Measurements from ENCODE around the gene ANKIB1. TPM values are rescaled to one million over a fixed set of nuclear protein-coding genes. Genes with fewer than 3 reads are reported as not detected.

Gene ANKIB1
- total RNA-seq, 1 experiment from 2014 or later: 42.1 TPM

DNA sequence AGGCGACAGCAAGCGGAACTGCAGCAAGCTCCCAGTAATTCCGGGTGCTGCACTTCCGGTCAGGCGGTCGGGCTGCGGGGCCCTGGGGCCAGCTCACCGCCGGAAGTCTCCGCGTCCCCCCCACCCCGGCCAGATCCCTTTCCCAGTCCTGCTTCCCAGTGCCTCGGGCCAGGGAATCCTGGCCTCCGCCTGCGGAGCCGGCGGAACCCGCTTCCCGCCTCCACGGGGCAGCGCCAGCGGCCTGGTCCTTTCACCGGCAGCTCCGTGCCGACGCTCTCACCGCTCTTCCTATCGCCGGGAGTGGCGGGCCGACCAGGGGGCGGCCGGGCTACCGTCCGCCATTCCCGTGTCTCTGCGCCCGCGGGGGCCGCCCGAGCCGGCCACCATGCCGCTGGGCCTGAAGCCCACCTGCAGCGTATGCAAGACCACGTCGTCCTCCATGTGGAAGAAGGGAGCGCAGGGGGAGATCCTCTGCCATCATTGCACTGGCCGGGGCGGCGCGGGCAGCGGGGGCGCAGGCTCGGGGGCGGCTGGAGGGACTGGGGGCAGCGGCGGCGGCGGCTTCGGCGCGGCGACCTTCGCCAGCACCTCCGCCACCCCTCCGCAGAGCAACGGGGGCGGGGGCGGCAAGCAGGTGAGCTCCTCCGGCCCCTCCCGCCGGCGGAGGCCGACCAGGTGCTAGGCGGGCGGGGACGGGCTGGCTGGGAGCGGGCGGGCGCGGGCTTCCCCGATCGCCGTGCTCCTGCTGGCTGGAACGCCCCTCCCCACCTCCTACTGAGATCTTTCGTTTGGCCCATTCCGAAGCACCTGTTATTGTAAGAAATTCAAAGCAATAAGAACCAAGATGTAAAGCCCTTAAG, 201.8 kb downstream of the ANKIB1 start, which contains the start of gene GATAD1:
GATAD1 (plus strand) TSS at position 138 of the 860 bp plus-strand sequence; CDS start at position 386, 248 bp downstream.
- TF ChIP-seq, protein P1, sequence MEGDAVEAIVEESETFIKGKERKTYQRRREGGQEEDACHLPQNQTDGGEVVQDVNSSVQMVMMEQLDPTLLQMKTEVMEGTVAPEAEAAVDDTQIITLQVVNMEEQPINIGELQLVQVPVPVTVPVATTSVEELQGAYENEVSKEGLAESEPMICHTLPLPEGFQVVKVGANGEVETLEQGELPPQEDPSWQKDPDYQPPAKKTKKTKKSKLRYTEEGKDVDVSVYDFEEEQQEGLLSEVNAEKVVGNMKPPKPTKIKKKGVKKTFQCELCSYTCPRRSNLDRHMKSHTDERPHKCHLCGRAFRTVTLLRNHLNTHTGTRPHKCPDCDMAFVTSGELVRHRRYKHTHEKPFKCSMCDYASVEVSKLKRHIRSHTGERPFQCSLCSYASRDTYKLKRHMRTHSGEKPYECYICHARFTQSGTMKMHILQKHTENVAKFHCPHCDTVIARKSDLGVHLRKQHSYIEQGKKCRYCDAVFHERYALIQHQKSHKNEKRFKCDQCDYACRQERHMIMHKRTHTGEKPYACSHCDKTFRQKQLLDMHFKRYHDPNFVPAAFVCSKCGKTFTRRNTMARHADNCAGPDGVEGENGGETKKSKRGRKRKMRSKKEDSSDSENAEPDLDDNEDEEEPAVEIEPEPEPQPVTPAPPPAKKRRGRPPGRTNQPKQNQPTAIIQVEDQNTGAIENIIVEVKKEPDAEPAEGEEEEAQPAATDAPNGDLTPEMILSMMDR (conservative IDR thresholded peaks at IDR 0.05; ENCODE audit: low read depth, low read length): peak; percentile 92
- TF ChIP-seq EZH2 (IDR thresholded peaks at IDR 0.05; ENCODE audit: borderline replicate concordance, low read depth, low read length, poor library complexity, severe bottlenecking): no peak
- intact Hi-C loops (cut with micrococcal nuclease; ENCODE audit: unreplicated experiment): loop anchor here (1.0 to 5.0 kb wide), 4 partner anchors 23 to 565 kb away; partner anchors contain the start of genes CYP51A1, LRRD1 and MTERF1
- Histone ChIP-seq H3K27ac (ENCODE audit: low read depth, low read length, poor library complexity, severe bottlenecking) (peak within 1 kb of the TSS; percentile 93), H3K4me3 (ENCODE audit: low read depth, low read length, poor library complexity, severe bottlenecking) (peak within 1 kb of the TSS; percentile 94), H3K36me3 (ENCODE audit: insufficient read depth, low read length, poor library complexity, severe bottlenecking) (peaks cover 26% of the 10 kb centered on the region), H3K4me1 (ENCODE audit: insufficient read depth, low read length, poor library complexity, severe bottlenecking) (peaks cover 7% of the 10 kb centered on the region), H3K9me3 (ENCODE audit: low read depth, low read length, poor library complexity, severe bottlenecking) (no peaks in the 10 kb centered on the region), H3K27me3 (replicated peaks; ENCODE audit: insufficient read depth, low read depth, low read length, poor library complexity) (no peaks in the 10 kb centered on the region)
- BruUV-seq (replicated peaks): no TSS peak
- CTCF ChIA-PET: interaction anchor here (0.5 to 2.6 kb wide), 7 partner anchors 13 to 1594 kb away, joined by 3 to 20 read pairs (median 5); partner anchors contain the start of genes PEX1 and RBM48
- peak; percentile 91 for DNase-seq (ENCODE audit: low spot score)
- POLR2A ChIA-PET (ENCODE audit: low non-redundant PET): interaction anchor here (0.6 to 0.7 kb wide), 2 partner anchors 18 to 80 kb away, joined by 3 read pairs; no protein-coding TSS in a partner anchor

DNA sequence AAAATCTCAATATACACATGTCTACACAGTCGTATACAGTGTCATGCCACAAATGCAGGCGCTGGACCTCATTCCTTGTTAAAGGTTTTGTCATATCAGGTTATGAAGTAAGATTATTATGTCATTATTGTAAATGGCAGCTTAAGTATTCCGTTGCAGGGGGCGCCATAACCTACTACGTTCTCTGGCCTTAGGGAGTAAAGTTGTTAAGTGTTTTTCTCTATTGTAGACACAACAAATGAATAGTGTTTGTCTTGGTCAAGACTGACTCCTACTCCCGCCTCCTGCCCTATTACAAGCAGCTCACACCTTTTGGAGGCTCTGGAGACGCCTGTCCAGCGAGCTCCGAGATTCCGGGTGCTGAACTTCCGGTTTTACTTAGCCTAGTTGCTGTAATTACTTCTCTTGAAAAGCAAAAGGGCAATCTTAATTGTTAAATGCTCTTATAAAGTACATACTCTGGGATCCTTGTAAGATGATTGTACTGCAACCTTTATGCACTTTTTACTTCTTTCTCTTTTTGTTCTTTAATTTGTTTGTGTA, 202.5 kb downstream of the ANKIB1 start:
- Histone ChIP-seq H3K9me3 (ENCODE audit: low read depth, low read length, poor library complexity, severe bottlenecking) (no peaks in the 10 kb centered on the region), H3K4me3 (ENCODE audit: low read depth, low read length, poor library complexity, severe bottlenecking) (peak overlapping the region; percentile 94), H3K27me3 (replicated peaks; ENCODE audit: insufficient read depth, low read depth, low read length, poor library complexity) (no peaks in the 10 kb centered on the region), H3K36me3 (ENCODE audit: insufficient read depth, low read length, poor library complexity, severe bottlenecking) (peaks cover 29% of the 10 kb centered on the region), H3K27ac (ENCODE audit: low read depth, low read length, poor library complexity, severe bottlenecking) (peak overlapping the region; percentile 93), H3K4me1 (ENCODE audit: insufficient read depth, low read length, poor library complexity, severe bottlenecking) (peaks cover 7% of the 10 kb centered on the region)
- CTCF ChIA-PET: interaction anchor here (0.6 to 2.6 kb wide), 5 partner anchors 13 to 618 kb away, joined by 5 to 20 read pairs (median 5); partner anchors contain the start of genes PEX1 and RBM48
- TF ChIP-seq, protein P1 (conservative IDR thresholded peaks at IDR 0.05; ENCODE audit: low read depth, low read length): peak; percentile 62
- TF ChIP-seq EZH2 (IDR thresholded peaks at IDR 0.05; ENCODE audit: borderline replicate concordance, low read depth, low read length, poor library complexity, severe bottlenecking): no peak
- TSS peak; percentile 41 for BruUV-seq (replicated peaks)
- DNase-seq (ENCODE audit: low spot score): peak; percentile 68
- intact Hi-C loops (cut with micrococcal nuclease; ENCODE audit: unreplicated experiment): loop anchor here (5.0 kb wide), 3 partner anchors 271 to 566 kb away; partner anchors contain the start of genes CYP51A1, LRRD1 and MTERF1
- POLR2A ChIA-PET (ENCODE audit: low non-redundant PET): no interaction called here

Small RNA genes lying within 50 kb of the gene (microRNA-seq; reads per million reads assigned to microRNA genes)
- gene MIR1285-1: not detected

Other genes starting within 250 kb of the ANKIB1 start
- 123 and 150 TPM in 2 replicates for gene CYP51A1, start 111.5 kb upstream of the ANKIB1 start, total RNA-seq (2021)
- gene LRRD1, start 66.8 kb upstream of the ANKIB1 start, total RNA-seq (2021): 0.11 TPM in 1 of 2 replicates, not detected in the other
- 41.3 and 45.7 TPM in 2 replicates for gene KRIT1, start 60 bp upstream of the ANKIB1 start, total RNA-seq (2021)
- gene GATAD1, start 201.5 kb downstream of the ANKIB1 start, total RNA-seq (2021): 19.4 and 23.3 TPM in 2 replicates
- gene ERVW-1, start 232.0 kb downstream of the ANKIB1 start, total RNA-seq (2021): not detected in 2 replicates

Data from A673 (cell line).